ENCODE data around the gene PLXNA2. TPM values are rescaled to one million over a fixed set of nuclear protein-coding genes. Genes with fewer than 3 reads are reported as not detected.

The PLXNA2 gene
- total RNA-seq, 1 donor from 2014 or later, result 1.7 TPM

- Histone ChIP-seq H4K20me1 (ENCODE audit: low read depth) (no peaks in the 10 kb centered on the region), H3K9ac (no peak overlapping the region), H3K4me3 (no peak overlapping the region), H3F3A (ENCODE audit: low read depth) (no peaks in the 10 kb centered on the region), H3K4me2 (no peak overlapping the region), H3K27ac (no peak overlapping the region), H3K4me1 (peaks cover 29% of the 10 kb centered on the region), H3K79me2 (ENCODE audit: low read depth) (no peaks in the 10 kb centered on the region), H3K36me3 (no peaks in the 10 kb centered on the region), H3K27me3 (no peaks in the 10 kb centered on the region), H3K9me3 (ENCODE audit: low read depth) (no peaks in the 10 kb centered on the region), H2AFZ (replicated peaks) (no peak overlapping the region)
- no peak overlapping the region for H3K4me3 Mint-ChIP-seq
- H3K9me3 Mint-ChIP-seq, result no peaks in the 10 kb centered on the region
- H3K27ac Mint-ChIP-seq, result no peak overlapping the region
- no peak for DNase-seq (ENCODE audit: low spot score)
- H3K36me3 Mint-ChIP-seq, result peaks cover 4% of the 10 kb centered on the region
- peaks cover 2% of the 10 kb centered on the region for H3K27me3 Mint-ChIP-seq (ENCODE audit: insufficient read depth, low read depth)
- TF ChIP-seq EZH2 (IDR thresholded peaks at IDR 0.05), result no peak
- no peak for TF ChIP-seq CTCF (IDR thresholded peaks at IDR 0.05)
- TF ChIP-seq EZH2phosphoT487 (IDR thresholded peaks at IDR 0.05), result no peak
- peaks cover 42% of the 10 kb centered on the region for H3K4me1 Mint-ChIP-seq
Measured at GRCh38 chr1:208141610-208142192, 102.5 kb downstream of the PLXNA2 start.

- Histone ChIP-seq H3K27ac (no peak overlapping the region), H3K79me2 (ENCODE audit: low read depth) (no peaks in the 10 kb centered on the region)
Measured at GRCh38 chr1:208139434-208140045, 104.6 kb downstream of the PLXNA2 start.

GRCh38 chr1:208137193-208137592 lies 107.0 kb downstream of the PLXNA2 start:
- H3F3A ChIP-seq (ENCODE audit: low read depth), result peaks cover 20% of the 10 kb centered on the region
- no peaks in the 10 kb centered on the region for H3K9me3 Mint-ChIP-seq
- peaks cover 4% of the 10 kb centered on the region for H3K27me3 Mint-ChIP-seq (ENCODE audit: insufficient read depth, low read depth)
- H3K79me2 ChIP-seq (ENCODE audit: low read depth), result no peaks in the 10 kb centered on the region
- no peaks in the 10 kb centered on the region for H3K9me3 ChIP-seq (ENCODE audit: low read depth)
- H3K9ac ChIP-seq, result no peak overlapping the region
- H3K4me2 ChIP-seq, result no peak overlapping the region
- H3K4me1 ChIP-seq, result peaks cover 31% of the 10 kb centered on the region
- H3K4me1 Mint-ChIP-seq, result peaks cover 40% of the 10 kb centered on the region
- H4K20me1 ChIP-seq (ENCODE audit: low read depth), result no peaks in the 10 kb centered on the region
- no peak for DNase-seq (ENCODE audit: low spot score)
- no peak for TF ChIP-seq EZH2 (IDR thresholded peaks at IDR 0.05)
- no peak for TF ChIP-seq EZH2phosphoT487 (IDR thresholded peaks at IDR 0.05)
- no peak for TF ChIP-seq CTCF (IDR thresholded peaks at IDR 0.05)
- H3K27ac Mint-ChIP-seq, result no peak overlapping the region
- no peak overlapping the region for H2AFZ ChIP-seq (replicated peaks)
- H3K36me3 ChIP-seq, result no peaks in the 10 kb centered on the region
- no peak overlapping the region for H3K27ac ChIP-seq
- H3K27me3 ChIP-seq, result no peaks in the 10 kb centered on the region
- no peak overlapping the region for H3K4me3 ChIP-seq
- no peak overlapping the region for H3K4me3 Mint-ChIP-seq
- peaks cover 6% of the 10 kb centered on the region for H3K36me3 Mint-ChIP-seq

More at GRCh38 chr1:208139434-208140045, 104.6 kb downstream of the PLXNA2 start:
- peaks cover 6% of the 10 kb centered on the region for H3K36me3 Mint-ChIP-seq
- no peak overlapping the region for H3K4me3 Mint-ChIP-seq
- H2AFZ ChIP-seq (replicated peaks), result no peak overlapping the region
- TF ChIP-seq CTCF (IDR thresholded peaks at IDR 0.05) (no peak), EZH2phosphoT487 (IDR thresholded peaks at IDR 0.05) (no peak), EZH2 (IDR thresholded peaks at IDR 0.05) (no peak)
- no peak overlapping the region for H3K27ac Mint-ChIP-seq
- no peak overlapping the region for H3K4me3 ChIP-seq
- DNase-seq (ENCODE audit: low spot score), result no peak
- H3K4me2 ChIP-seq, result no peak overlapping the region
- H3K27me3 ChIP-seq, result no peaks in the 10 kb centered on the region
- peaks cover 2% of the 10 kb centered on the region for H3K27me3 Mint-ChIP-seq (ENCODE audit: insufficient read depth, low read depth)
- no peaks in the 10 kb centered on the region for H3K9me3 ChIP-seq (ENCODE audit: low read depth)
- H3K36me3 ChIP-seq, result no peaks in the 10 kb centered on the region
- H3K4me1 ChIP-seq, result peaks cover 27% of the 10 kb centered on the region
- H3K4me1 Mint-ChIP-seq, result peaks cover 49% of the 10 kb centered on the region
- H3K9ac ChIP-seq, result no peak overlapping the region
- no peaks in the 10 kb centered on the region for H3K9me3 Mint-ChIP-seq
- no peaks in the 10 kb centered on the region for H3F3A ChIP-seq (ENCODE audit: low read depth)
- H4K20me1 ChIP-seq (ENCODE audit: low read depth), result no peaks in the 10 kb centered on the region
